Activated naive CD8-positive, alpha-beta T cell treated with anti-CD3 and anti-CD28 coated beads, Interleukin-2, amount 10 ng/mL, durations not matched to agents 7 days and 5 days (primary cell): ENCODE measurements around the gene SYNGR3. TPM values are rescaled to one million over a fixed set of nuclear protein-coding genes. Genes with fewer than 3 reads are reported as not detected.
A peak's percentile ranks its signal among the peaks of the same experiment; 100 is the strongest.

Experiments used
- ATAC-seq: fragments of 150-1000 bp; cut with Tn5 transposase; one replicate; pipeline ENCODE4 v1.10.0; 2021; ENCODE audit warnings: low read depth, moderate library complexity
- POLR2A ChIA-PET: fragments of 350-600 bp; sonication (Branson Sonifier 250); formaldehyde crosslinking; loops from one replicate; lab custom pipeline; 2021; ENCODE audit warnings: antibody characterized with exemption; lab: Charles Lee
- DNase-seq: peaks from one replicate; pipeline ENCODE4 v3.0.0; 2021
- H3K27ac Mint-ChIP-seq: one replicate; pipeline ENCODE4 v1.8.0; 2022; ENCODE audit warnings: mild to moderate bottlenecking, mixed read lengths
- H3K27me3 Mint-ChIP-seq: one replicate; pipeline ENCODE4 v1.8.0; 2022; ENCODE audit warnings: mild to moderate bottlenecking, moderate library complexity, mixed read lengths
- H3K36me3 Mint-ChIP-seq: one replicate; pipeline ENCODE4 v1.8.0; 2021; ENCODE audit warnings: mild to moderate bottlenecking, mixed read lengths
- H3K4me1 Mint-ChIP-seq: one replicate; pipeline ENCODE4 v1.8.0; 2021; ENCODE audit warnings: mixed read lengths
- H3K4me3 Mint-ChIP-seq: one replicate; pipeline ENCODE4 v1.8.0; 2022; ENCODE audit warnings: mild to moderate bottlenecking, moderate library complexity, mixed read lengths
- H3K9me3 Mint-ChIP-seq: one replicate; pipeline ENCODE4 v1.8.0; 2021; ENCODE audit warnings: mixed read lengths
- total RNA-seq, 2 experiments: library from RNA; stranded (reverse); gene quantifications; one replicate each; pipeline ENCODE4 v1.2.3, GENCODE V29; 2021

The SYNGR3 gene
- total RNA-seq, 2 experiments from 2014 or later, result 2.0 to 2.2 TPM

DNA sequence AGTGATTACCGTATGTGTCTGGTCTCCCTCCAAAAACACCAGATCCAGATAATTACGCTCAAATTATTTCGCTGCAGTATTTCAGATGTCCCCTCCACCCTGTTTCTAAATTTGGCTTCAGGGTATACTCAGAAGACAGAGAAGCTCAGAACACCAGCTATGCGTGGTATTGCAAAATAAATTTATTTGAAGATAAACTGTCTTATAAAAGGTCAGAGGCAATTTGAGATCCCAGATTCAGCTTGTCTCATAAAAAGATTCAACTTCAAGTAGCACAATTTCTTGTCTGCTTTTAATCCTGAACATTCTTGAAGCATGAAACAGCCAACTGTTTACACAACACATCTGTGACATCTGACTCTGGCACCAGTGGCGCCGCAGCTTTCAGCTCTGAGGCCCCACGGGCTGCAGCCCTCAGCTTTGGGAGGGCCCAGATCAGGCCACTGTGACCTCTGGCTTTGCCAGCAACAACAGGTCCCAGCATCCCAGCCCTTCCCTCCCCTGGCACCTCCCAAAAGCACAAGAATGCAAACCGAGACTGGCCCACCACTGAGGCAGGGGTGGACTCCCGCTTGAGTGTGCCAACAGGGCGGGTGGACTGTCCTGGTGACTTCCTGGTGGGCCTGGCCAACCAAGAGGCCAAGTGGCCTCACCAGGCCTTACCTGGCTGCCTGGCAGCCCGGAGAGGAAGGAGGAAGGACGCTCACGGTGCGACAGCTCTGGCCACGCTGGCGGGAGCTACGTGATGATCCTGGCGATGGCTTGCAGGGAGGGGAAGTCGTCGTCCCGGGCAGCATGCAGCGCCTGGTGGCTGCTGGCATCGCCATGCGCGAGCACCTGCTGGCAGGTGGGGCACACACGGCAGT lies 8.0 kb downstream of the SYNGR3 start:
- peaks cover 7% of the 10 kb centered on the region for H3K4me1 Mint-ChIP-seq
- H3K4me3 Mint-ChIP-seq, result no peak overlapping the region
- ATAC-seq (no peak), DNase-seq (no peak)
- POLR2A ChIA-PET, result interaction anchor here (0.8 to 1.5 kb wide), 3 partner anchors 11 to 158 kb away, joined by 3 to 4 read pairs (median 3); partner anchors contain the start of genes TBL3 and TRAF7
- H3K9me3 Mint-ChIP-seq, result no peaks in the 10 kb centered on the region
- peaks cover 9% of the 10 kb centered on the region for H3K36me3 Mint-ChIP-seq
- H3K27ac Mint-ChIP-seq, result no peak overlapping the region
- no peaks in the 10 kb centered on the region for H3K27me3 Mint-ChIP-seq

DNA sequence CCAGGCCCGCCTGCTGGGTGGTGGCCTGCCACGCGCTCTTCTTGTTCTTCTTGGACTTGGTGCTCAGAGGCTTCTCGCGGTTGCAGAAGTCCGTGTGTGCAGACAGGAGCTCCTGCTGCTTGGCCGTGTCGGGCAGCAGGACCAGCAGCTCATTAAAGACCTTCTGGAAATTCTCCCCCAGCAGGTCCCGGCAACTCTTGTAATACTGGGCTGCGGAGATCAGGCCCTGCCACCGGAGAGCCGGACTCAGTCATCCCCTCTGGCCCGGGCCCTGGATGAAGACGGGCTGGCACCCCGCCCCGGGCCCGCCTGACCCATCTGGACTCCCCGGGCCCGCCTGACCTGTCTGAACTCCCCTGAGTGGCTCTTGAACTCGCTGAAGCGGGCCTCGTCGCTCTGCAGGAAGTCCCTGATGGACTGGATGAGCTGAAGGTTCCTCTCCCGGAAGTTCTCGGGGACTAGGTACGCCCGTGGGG lies 8.6 kb downstream of the SYNGR3 start:
- POLR2A ChIA-PET, result interaction anchor here (1.1 kb wide), 1 partner anchor 157 kb away, joined by 3 read pairs; the partner anchor contains the start of gene TRAF7
- no peaks in the 10 kb centered on the region for H3K27me3 Mint-ChIP-seq
- H3K9me3 Mint-ChIP-seq, result no peaks in the 10 kb centered on the region
- no peak overlapping the region for H3K27ac Mint-ChIP-seq
- peaks cover 5% of the 10 kb centered on the region for H3K4me1 Mint-ChIP-seq
- ATAC-seq (no peak), DNase-seq (no peak)
- no peak overlapping the region for H3K4me3 Mint-ChIP-seq
- H3K36me3 Mint-ChIP-seq, result peaks cover 9% of the 10 kb centered on the region

DNA sequence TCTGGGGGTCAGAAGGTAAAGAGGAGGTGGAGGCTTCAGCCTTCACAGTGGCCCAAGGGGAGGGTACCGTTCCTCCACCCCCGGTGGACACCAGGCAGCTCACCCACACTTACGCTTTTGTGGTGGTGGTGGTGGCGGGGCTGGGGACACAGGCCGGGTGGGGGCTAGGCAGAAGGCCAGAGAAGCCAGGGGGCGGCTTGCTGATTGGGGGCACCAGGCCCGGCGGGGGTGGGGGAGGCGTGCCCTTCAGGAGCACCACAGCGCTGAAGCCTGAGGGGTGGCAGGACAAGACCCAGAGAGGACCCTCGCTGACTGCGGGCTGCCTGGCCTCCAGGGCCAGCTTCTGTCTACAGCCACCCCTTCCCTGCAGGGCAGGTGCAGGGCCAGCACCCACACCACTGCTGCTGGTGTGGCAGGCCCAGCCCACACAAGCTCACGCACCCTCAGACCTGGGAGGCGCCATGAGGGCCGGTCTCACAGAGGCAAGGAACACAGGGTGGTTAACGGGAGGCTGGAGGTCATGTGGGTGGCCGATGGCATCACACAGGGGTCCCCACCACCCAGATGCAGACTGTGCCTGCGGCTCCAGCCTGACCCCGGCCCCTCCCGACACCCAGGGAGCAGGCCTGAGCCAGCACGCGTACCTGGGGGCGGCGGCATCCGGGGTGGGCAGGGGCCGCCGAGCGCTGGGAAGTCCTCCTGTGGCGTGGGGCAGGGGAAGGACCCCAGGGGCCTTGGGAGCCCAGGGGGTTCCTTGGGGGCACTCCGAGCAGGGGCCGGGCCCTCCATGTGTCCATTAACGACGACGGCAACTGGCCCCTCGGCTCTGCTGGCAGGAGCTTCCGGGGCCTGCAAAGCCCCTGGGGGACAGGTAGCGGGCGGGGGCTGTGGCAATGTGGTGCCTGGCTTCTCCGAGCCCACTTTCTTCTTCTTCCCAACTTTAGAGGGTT lies 9.4 kb downstream of the SYNGR3 start:
- DNase-seq, result no peak
- Mint-ChIP-seq H3K4me3 (no peak overlapping the region), H3K36me3 (peaks cover 9% of the 10 kb centered on the region), H3K9me3 (no peaks in the 10 kb centered on the region), H3K27ac (no peak overlapping the region), H3K27me3 (no peaks in the 10 kb centered on the region), H3K4me1 (peaks cover 5% of the 10 kb centered on the region)
- no peak for ATAC-seq
- POLR2A ChIA-PET, result interaction anchor here (1.1 kb wide), 1 partner anchor 156 kb away, joined by 3 read pairs; the partner anchor contains the start of gene TRAF7

DNA sequence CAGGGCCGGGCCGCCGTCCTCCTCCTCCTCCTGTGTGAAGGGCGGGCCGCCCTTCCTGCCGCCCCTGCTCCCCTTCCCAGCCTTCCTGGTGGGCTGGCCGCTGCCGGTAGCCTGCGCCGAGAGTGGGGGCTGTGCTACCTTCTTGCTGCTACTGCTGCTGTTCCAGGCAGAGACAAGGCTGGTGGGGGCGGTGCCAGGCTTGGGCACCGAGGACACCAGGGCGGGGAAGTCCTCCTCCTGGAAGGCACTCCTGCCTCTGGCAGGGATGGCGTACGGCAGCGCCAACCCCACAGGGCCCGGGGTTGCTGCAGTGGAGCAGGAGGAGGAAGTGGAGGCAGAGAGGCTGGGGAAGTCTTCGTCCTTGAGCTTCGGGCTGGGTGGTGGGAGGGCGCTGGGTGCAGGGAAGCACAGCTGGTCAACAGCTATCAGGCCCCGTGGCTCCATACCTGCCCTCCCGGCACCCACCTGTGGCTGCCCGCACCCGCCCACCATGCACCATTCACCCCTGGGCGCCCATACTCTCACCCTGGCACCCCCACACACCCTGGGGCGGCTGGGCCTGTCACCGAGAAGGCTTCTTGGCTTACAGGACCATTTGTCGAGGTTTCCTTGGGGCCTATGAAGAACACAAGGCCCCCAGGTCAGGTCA lies 10.2 kb downstream of the SYNGR3 start:
- peaks cover 5% of the 10 kb centered on the region for H3K4me1 Mint-ChIP-seq
- H3K36me3 Mint-ChIP-seq, result peaks cover 9% of the 10 kb centered on the region
- H3K4me3 Mint-ChIP-seq, result no peak overlapping the region
- no peaks in the 10 kb centered on the region for H3K27me3 Mint-ChIP-seq
- DNase-seq (no peak), ATAC-seq (no peak)
- no peaks in the 10 kb centered on the region for H3K9me3 Mint-ChIP-seq
- POLR2A ChIA-PET, result no interaction called here
- H3K27ac Mint-ChIP-seq, result no peak overlapping the region

DNA sequence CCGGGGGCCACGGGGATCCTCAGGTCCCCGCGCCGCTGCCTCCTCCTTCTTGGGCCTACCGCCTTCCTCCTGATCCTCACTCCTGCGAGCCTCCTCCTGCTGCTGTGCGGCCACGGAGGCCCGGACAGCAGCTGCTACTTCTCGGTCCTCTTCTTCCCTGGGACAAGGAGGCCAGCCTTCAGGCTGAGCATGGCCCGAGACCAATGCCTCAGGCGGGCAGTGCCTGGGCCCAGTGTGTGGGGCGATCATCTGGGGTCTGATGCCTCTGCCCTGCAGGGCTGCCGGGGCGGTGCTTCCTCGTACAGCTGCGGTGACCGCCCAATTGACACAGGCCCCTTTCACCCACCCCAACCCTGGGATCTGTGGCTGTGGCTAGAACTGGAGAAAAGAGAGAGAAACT lies 11.3 kb downstream of the SYNGR3 start:
- Mint-ChIP-seq H3K4me1 (peaks cover 7% of the 10 kb centered on the region), H3K9me3 (no peaks in the 10 kb centered on the region), H3K27ac (no peak overlapping the region), H3K36me3 (peaks cover 4% of the 10 kb centered on the region), H3K27me3 (no peaks in the 10 kb centered on the region), H3K4me3 (no peak overlapping the region)
- DNase-seq (no peak), ATAC-seq (no peak)
- POLR2A ChIA-PET, result no interaction called here

DNA sequence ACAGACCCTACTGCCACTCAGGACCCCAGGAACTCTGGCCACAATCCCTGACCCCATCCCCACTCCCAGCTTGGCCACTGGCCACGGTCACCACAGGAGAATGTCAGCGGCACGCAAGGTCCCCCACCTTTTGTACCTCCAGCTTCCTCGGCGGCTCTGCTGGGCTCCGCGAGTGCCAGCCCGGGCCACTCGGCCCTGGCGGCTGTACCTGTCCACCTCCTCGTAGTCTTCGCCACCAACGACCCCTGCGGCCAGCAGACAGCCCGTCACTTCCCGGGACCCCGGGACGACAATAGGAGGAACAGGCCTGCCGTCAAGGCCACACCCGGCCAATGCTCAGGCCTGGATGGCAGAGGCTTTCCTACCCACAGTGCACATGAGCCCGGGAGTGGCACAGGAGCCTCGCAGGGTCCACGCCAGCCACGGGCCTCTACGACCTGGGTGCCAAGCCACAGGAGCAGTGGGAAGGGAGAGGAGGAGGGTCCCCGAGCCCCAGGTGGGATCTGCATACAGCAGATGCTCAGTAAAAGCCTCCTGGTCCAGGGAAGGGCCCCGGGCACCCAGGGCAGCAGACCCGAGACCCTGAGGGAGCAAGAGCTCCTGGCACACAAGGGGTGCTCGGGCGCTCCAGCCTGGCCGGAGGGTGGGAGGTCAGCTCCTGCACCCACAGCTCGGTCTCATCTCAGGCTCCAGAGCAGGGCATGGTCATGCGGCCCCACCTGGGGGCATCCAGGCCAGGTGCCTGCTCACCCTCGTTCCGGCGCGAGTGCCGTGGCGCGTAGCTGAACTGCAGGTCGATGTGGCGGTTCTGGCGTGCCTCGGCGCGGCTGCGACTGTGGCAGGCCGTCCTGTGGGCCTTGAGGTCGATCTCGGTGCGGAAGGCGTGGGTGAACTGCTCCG lies 11.9 kb downstream of the SYNGR3 start:
- H3K27me3 Mint-ChIP-seq, result no peaks in the 10 kb centered on the region
- no peak overlapping the region for H3K4me3 Mint-ChIP-seq
- H3K27ac Mint-ChIP-seq, result no peak overlapping the region
- ATAC-seq (no peak), DNase-seq (no peak)
- H3K36me3 Mint-ChIP-seq, result peaks cover 3% of the 10 kb centered on the region
- no peaks in the 10 kb centered on the region for H3K9me3 Mint-ChIP-seq
- peaks cover 7% of the 10 kb centered on the region for H3K4me1 Mint-ChIP-seq
- POLR2A ChIA-PET, result interaction anchor here (0.6 to 1.5 kb wide), 3 partner anchors 30 to 267 kb away, joined by 3 read pairs; no protein-coding TSS in a partner anchor

DNA sequence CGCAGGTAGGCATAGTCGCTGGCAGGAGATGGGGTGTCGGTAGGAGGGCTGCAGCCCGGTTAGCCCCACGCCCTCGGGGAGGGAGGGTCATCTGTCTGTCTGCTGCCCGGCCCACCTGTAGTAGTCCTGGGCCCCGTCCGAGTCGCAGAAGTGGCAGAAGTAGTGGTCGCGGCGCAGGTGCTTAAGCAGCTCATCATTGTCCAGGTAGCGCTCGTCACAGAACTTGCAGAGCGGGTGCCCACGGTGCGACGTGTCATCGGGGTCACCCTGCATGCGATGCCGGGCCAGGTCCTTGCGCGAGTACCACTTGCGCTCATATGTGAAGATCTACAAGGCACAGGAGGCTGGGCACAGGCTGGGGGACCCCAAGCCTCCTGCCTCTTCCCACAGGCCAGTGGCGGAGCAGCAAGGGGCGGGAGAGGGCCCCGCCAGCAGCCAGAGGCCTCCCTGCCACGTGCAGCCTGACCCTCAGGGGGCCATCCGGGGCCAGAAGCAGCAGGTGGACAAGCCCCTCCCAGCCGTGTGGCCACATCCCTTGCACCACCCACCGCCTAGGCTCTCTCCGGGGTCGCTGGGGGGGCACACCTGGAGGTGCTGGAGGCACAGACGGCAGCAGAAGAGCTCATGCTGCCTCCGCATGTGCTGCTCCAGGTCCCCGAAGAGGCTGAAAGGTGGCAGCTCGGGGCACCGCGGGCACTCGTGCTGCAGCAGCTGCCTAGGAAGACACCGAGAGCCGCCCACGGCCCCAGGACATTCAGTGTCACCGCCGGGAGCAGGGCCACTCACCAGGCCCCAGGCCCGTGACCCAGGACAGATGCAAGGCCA lies 12.8 kb downstream of the SYNGR3 start:
- POLR2A ChIA-PET, result interaction anchor here (0.6 to 1.6 kb wide), 5 partner anchors 12 to 266 kb away, joined by 3 to 8 read pairs (median 3); no protein-coding TSS in a partner anchor
- no peaks in the 10 kb centered on the region for H3K9me3 Mint-ChIP-seq
- no peaks in the 10 kb centered on the region for H3K27me3 Mint-ChIP-seq
- no peak overlapping the region for H3K27ac Mint-ChIP-seq
- peaks cover 2% of the 10 kb centered on the region for H3K36me3 Mint-ChIP-seq
- DNase-seq (no peak), ATAC-seq (no peak)
- peaks cover 9% of the 10 kb centered on the region for H3K4me1 Mint-ChIP-seq
- H3K4me3 Mint-ChIP-seq, result no peak overlapping the region

DNA sequence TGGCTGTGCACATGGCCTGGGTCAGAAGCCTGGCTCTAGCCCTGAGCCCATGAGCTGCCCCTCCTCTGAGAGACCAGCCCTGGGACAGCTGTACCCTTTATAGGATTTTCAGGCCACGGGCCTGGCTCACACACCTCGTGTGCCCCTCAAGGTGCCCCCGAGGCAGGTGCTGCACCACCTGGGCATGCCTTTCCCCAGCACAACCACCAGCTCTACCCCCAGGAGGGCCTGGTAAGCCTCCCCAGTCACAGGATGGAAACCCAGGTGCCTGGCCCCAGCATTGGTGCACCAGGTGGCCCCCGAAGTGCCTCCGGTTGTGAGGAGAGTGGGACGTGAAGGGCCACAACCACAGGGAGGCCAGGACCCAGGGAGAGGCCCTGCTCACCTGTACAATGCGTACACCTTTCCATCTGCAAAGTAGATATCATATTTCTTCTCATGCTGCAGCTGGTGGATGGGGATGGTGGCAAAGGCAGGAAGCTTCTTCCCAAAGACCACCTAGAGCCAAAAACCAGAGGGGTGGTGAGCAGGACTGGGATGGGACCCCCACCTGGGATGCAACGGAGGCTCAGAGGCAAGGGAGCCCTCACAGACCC lies 13.6 kb downstream of the SYNGR3 start:
- DNase-seq (no peak), ATAC-seq (no peak)
- peaks cover 17% of the 10 kb centered on the region for H3K4me1 Mint-ChIP-seq
- POLR2A ChIA-PET, result interaction anchor here (0.8 to 1.6 kb wide), 5 partner anchors 13 to 151 kb away, joined by 3 to 8 read pairs (median 6); partner anchors contain the start of genes RAB26 and RPS2
- no peaks in the 10 kb centered on the region for H3K9me3 Mint-ChIP-seq
- H3K4me3 Mint-ChIP-seq, result no peak overlapping the region
- no peaks in the 10 kb centered on the region for H3K27me3 Mint-ChIP-seq
- no peak overlapping the region for H3K27ac Mint-ChIP-seq
- H3K36me3 Mint-ChIP-seq, result peaks cover under 1% of the 10 kb centered on the region

DNA sequence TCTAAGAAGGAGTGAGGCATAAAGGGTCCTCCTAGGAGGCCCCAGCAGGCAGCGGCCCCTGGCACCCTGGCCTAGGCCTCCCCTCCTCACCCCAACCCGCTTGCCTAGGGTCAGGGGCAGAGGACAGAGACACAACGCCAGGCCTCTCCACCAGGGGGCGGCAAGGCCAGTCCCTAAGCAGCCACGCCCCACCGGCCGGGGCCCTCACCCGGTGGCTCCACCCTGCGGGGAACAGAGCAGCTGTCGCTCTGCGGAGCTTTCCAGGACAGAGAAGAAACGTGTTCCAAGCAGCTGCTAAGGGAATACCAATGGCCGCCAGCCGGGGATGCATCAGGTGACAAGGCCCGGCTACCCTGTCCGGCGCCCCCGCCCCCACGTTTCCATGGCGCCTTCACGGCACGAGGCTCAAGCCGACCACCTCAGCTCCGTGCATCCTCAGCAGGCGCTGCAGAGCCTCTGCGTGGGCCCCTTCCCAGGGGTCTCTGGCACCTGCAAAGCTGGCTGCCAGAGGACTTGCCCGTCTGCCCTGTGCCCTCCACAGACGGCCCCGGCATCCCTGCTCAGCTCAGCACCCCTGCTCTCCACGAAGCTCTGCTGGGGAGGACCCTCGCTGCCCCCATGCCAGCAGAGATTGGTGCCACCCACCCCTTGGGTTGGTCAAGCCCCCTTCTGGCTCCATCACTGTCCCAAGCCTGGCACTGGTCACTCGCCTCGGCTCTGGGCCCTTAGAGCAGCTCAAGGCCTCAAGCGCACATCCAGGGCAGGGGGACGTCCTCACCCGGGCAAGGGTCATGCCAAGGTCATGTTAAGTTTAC lies 14.3 kb downstream of the SYNGR3 start:
- peak; percentile 77 for ATAC-seq
- Mint-ChIP-seq H3K4me3 (no peak overlapping the region), H3K27me3 (no peaks in the 10 kb centered on the region), H3K9me3 (no peaks in the 10 kb centered on the region), H3K4me1 (peaks cover 21% of the 10 kb centered on the region), H3K27ac (no peak overlapping the region), H3K36me3 (no peaks in the 10 kb centered on the region)
- POLR2A ChIA-PET, result interaction anchor here (0.8 to 1.6 kb wide), 6 partner anchors 13 to 151 kb away, joined by 3 to 8 read pairs (median 4); partner anchors contain the start of genes RAB26, RPS2 and TRAF7
- peak; percentile 92 for DNase-seq

DNA sequence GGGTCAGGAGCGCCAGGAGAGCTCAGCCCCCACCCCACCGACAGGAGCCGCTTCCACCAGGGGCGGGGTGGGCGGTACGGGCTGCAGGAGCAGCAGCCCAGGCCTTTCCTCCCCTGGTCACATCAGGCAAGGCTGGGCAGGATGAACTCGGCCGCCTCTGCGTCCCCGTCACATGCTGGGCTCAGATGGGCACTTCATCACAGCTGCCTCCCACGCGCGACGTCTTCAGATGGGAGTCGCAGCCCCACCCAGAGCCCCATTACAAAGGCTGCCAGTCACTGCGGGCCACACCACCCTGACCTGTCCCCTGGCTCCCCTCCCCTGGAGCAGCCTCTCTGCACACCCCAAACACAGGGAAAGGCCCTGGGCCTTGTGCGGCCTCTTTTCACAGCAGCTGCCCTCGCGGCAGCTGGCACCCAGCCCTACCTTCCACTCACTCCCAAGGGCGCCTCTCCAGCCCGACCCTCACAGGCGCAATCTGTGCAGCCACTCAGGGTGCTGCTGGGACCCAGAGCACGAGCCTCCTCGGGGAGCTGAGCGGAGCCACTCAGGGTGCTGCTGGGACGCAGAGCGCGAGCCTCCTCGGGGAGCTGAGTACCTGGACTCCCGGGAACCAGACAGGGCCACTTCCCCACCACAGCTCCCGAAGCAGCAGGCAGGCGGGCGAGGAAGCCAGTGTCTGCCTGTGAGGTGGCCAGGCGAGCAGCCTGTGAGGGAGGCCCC lies 15.2 kb downstream of the SYNGR3 start:
- Mint-ChIP-seq H3K27me3 (no peaks in the 10 kb centered on the region), H3K9me3 (no peaks in the 10 kb centered on the region), H3K27ac (no peak overlapping the region), H3K4me1 (peaks cover 21% of the 10 kb centered on the region), H3K36me3 (no peaks in the 10 kb centered on the region), H3K4me3 (no peak overlapping the region)
- DNase-seq (no peak), ATAC-seq (no peak)
- POLR2A ChIA-PET, result interaction anchor here (0.6 to 1.6 kb wide), 6 partner anchors 14 to 245 kb away, joined by 3 to 9 read pairs (median 4); partner anchors contain the start of genes RPS2 and TRAF7
